ENCODE results near the gene CORO2A.
"Not testable (repeated sequence)": the region's sequence is repeated elsewhere in the genome, so short reads cannot be mapped to it uniquely, and the experiment has no call there.

The CORO2A gene

DNA sequence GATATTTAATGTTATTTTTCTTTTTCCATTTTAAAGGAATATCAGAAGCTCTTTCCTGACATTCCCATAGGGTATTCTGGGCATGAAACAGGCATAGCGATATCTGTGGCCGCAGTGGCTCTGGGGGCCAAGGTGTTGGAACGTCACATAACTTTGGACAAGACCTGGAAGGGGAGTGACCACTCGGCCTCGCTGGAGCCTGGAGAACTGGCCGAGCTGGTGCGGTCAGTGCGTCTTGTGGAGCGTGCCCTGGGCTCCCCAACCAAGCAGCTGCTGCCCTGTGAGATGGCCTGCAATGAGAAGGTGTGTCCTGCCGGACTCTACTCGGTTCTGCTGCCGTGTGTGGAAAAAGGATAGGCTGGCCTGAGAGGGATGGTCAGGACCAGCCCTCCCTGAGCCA, 111.7 kb downstream of the CORO2A start:
- no peak for DNase-seq

DNA sequence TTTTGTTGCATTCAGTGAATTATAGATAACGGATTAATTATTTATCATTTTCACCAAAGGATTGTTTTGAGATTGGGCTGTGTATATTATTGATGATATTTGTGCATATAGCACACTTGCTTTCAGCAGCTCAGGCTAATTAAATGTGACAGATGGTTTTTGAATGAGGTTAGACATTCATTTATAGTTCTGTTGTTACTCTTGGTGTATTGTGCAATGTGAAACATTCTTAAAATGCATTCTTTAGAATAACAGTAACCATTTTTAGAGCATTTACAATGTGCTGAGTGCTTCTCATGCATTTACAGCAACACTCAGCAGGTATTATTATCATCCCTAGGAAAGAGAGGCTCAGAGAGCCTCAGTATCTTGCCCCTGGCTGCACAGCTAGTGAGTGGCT, 112.1 kb downstream of the CORO2A start:
- DNase-seq, result no peak

DNA sequence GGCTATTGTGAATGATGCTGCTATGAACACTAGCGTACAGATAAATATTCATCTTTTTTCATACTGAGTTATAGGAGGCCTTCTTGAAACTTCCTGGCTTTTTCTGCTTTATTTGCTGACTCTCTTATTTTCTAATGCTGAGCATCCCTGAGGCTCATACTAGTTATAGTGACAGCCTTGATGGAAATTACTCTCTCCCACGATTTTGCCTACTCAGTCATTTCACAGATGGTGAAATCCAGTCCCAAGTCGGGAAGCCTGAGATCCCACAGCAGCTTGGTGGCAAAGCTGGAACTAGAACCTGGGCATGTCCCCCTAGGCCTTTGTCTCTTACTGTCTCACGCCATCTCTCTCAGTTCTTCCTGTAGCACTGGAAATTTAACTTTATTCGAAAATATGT, 113.5 kb downstream of the CORO2A start:
- DNase-seq, result no peak

DNA sequence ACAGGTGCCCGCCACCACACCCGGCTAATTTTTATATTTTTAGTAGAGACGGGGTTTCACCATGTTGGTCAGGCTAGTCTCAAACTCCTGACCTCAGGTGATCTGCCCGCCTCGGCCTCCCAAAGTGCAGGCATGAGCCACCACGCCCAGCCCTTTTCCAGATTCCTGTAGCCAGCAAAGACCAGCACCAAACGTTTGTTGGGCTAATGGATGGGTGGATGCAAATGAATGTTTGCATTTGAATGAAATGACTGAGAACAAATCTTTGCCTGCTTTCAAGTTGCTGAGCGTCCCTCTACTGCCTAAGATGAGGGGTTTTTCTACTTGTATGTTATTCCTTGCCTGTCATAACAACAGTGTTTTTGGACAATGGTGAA, 115.9 kb downstream of the CORO2A start:
- DNase-seq, result not testable (repeated sequence)

DNA sequence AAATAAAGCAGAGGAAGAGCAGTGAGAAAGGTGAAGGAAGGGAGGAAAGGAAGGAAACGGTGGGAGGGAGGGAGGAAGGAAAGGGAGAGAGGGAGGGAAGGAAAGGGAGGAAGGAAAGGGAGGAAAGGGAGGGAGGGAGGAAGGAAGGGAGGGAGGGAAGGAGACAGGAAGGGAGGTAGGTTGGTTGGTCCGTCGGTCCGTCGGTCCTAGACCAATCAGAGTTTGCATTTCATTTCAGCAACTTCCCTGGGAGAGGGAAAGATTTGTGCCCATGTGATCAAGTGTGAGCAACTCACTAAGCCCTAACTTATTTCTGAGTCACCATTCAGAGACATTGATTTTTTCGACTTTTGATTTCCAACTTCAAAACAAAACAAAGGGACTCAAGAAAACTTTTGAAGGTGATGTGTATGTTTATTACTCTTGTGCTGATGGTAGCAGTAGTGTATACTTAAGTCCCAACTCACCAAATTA, 117.1 kb downstream of the CORO2A start:
- DNase-seq, result no peak

DNA sequence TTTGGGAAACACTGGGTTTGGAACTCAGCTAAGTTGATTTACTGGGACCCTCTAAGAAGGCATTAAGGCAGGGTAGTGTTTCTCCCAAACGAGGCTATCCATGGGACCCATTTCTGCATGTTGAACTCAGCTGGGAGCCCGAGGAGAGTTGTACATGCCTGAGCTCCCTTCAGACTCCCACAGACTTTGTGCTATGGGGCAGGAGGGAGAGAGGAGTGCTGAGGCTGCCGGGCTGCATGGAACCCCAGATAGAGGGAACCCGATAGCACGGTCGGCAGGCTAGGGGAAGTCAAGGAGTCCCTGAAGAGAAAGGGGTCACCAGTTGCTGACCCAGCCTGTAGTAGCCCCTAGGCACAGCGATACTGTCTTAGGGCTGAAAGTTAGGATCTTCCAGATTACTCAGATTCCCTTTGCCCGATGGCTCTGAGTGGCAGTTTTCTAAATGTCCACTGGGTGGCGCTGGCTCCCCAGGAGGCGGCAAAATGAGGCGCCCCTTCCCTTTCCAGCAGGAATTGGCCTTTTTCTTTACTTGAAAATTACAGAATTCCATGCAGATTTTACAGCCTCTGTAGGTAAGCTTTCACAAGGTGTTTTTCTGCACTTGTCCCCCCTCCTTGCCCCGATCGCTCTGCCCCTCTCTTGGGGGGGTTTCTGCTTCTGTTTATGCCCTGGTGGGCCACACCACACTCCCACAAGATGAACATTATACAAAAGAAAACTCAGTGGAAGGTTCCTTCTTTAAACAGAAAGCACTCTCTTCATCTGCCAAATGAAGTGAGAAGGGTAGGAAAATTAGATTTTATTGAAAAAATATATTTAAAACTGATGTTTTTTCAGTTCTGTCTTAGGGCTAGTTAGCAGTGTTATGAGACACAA, 118.1 kb downstream of the CORO2A start:
- peak; percentile 14 to 60 (median 40) for DNase-seq

DNA sequence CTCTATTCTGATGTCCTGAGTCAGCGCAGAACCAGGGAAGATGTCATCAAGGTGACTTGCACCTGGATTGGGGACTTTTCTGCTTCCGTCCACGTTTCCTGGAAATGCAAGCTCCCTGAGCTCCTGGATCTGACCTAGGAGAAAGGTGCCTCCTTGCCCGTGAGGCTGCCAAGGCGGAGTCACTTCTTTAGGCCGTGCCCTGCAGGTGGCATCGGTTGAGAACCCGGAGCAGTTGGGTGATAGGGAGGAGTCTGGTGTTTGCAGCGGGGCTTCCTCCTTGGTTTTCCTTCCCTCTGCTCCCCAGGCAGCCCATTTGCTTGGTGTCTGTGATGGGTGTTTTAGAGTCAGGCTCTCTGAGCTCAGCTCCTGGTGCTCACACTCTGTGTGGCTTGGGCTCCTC, 120.7 kb downstream of the CORO2A start:
- no peak for DNase-seq

All from activated naive CD4-positive, alpha-beta T cell (primary cell).